GM19328 (cell line): ENCODE results near the gene TAGLN3.

Experiments
- ATAC-seq: cut with Tn5 transposase; IDR thresholded peaks from one replicate; pipeline ENCODE4 v1.9.1; 2021; ENCODE audit warnings: mild to moderate bottlenecking, moderate library complexity; ENCODE audit not compliant: unreplicated experiment

The TAGLN3 gene

GRCh38 chr3:111976254-111976653, 22.5 kb upstream of the TAGLN3 start:
- ATAC-seq = no peak

DNA sequence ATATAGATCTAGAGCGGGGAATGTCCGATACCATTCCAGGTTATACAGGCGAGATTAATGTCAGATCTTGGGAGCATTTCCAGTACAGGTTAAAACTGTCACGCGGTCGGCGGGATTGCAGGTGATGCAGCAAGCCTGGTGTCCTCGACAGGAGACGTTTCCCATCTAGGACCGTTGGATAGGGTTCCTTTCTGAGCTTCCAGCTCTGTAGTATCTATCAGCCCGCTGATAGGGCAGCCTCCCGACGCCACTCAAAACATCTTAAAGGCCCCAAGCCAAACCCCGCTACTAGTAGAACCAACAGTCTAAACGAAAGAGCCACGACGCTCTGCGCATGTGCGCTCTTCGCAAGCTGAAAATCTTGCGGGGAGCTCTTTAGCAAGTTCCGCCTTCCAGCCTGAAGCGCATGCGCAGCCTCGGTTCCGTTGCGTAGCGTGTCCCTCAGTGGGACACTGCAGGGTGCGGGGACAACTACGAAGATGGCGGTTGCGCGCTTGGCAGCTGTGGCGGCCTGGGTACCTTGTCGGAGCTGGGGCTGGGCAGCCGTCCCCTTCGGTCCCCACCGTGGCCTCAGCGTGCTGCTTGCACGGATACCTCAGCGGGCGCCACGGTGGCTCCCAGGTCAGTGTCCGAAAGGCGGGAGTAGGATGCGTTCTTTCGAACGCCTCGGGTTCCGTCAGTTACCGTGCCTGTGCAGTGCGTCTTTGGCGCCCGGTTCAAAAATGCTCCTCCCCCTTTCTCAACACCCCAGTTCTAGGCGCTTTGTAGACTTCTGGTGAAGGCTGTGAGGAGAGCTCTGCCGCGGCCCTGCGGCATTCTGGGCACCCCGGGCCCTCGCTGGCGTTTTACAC, 19.9 kb upstream of the TAGLN3 start, which contains the start of gene ABHD10:
TSS of gene ABHD10 (plus strand) at position 444 of the 851 bp plus-strand sequence. CDS start at position 480, 36 bp downstream.
- ATAC-seq = peak; percentile 95

DNA sequence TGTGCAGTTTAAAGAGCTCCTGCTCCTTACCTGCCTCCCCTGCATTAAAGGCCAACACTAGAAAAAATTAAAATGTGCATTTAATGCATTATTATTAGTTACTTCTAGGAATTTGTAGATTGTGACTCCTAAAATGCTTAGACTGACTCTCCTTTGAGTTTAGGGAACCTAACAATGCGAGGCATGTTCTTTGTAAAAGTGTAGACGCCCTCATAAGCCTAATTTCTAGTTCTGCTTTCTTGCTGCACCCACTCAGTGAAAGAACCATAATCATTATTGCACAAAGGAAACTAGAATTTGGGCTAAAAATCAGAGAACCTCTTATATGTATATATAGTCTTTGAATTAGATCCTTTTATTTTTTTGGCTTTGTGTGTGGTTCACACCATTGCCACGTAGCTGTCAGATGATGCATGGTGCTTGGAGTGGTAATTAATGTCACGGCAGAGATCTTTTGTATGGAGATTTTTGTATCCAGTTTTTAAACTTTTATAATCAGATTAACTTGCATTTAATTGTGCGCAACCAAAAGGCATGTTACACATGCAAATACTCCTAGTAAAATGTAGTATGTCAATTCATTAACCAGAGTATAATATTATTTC, 19.2 kb upstream of the TAGLN3 start:
- peak; percentile 32 for ATAC-seq

DNA sequence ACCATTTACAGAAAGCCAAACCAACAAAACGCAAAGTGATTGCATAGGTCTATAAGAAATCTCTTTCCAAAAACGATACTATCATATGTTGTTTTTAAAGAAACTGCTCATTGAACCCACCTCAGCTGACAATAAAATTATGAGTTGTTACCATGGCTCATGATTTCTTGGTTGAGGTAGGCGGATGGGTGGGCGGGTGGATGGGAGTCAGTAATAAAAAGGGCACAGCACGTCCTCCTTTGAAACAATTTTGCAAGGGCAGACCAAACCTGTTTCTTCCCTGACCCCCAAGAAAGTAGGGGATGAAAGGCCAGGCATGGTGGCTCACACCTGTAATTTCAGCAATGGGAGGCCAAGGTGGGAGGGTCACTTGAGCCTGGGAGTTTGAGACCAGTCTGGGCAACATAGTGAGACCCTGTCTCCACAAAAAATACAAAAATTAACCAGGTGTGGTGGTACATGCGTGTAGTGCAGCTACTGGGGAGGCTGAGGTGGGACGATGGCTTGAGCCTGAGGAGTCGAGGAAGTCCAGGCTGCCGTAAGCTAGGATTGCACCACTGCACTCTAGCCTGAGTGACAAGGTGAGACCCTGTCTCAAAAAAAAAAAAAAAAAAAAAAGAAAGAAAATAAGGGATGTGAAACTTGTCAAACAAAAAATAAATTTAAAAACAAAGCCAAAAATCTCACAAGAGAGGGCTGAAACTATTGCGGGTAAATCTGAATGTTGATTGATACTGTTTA, 17.8 kb upstream of the TAGLN3 start:
- ATAC-seq = no peak

DNA sequence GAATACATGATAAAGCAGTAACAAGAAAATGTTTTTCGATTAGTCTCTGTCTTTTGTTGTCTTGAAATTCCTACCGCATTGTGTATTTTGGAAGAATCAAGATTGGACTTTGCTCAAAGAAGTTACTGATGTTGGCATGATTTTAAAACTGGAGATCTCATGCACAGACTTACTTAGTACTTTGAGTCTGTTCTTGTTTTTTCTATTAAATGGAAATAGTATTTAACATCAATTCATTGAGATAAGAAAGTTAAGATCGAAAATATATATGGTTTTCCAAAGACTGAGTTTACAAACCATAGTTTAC, 17.3 kb upstream of the TAGLN3 start:
- no peak for ATAC-seq

GRCh38 chr3:111984636-111985298, 14.0 kb upstream of the TAGLN3 start:
- no peak for ATAC-seq

GRCh38 chr3:111986800-111987199, 11.9 kb upstream of the TAGLN3 start:
- no peak for ATAC-seq

- ATAC-seq = peak; percentile 87
Observed at GRCh38 chr3:111989061-111989678, 9.6 kb upstream of the TAGLN3 start.

DNA sequence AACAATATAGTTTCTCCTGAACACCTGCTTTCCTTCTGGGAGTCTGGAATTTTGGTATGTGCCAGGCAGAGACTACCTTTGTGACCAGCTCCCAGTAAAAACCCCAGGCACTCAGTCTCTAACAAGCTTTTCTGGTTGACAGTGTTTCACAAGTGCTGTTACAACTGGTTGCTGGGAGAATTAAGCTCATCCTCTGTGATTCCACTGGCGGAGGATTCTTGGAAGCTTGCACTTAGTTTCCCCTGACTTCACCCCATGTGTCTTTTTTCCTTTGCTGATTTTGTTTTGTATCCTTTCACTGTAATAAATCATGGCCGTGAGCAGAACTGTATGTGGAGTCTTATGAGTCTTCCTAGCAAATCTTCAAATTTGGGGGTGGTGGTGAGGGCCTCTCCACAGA, 5.7 kb upstream of the TAGLN3 start:
- ATAC-seq = no peak

- no peak for ATAC-seq
Observed at GRCh38 chr3:111999484-112000324, 982 bp downstream of the TAGLN3 start.

GRCh38 chr3:112000367-112000771, 1.6 kb downstream of the TAGLN3 start:
- ATAC-seq = no peak

GRCh38 chr3:112000966-112001365, 2.2 kb downstream of the TAGLN3 start:
- ATAC-seq = no peak

DNA sequence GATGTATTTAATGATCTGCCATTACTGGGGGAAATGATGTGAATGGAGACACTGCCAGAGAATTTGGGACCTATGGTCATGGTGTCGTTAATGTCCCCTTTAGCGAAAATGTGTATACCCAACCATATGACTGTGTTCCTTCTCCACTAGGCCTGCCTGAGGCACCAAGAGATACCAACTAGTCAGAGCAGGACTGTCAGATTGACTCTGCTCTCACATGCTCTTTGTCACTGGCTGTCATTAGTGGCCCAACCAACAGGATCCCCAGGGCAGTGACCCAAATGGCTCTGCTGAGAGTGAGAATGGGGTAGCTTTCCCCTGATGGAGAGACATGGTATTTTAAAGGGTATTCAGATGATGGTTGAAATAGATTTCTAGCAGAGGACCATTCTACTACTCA, 2.8 kb downstream of the TAGLN3 start:
- ATAC-seq = no peak

- no peak for ATAC-seq
Observed at GRCh38 chr3:112002096-112002971, 3.6 kb downstream of the TAGLN3 start.

- no peak for ATAC-seq
Observed at GRCh38 chr3:112003321-112004080, 4.8 kb downstream of the TAGLN3 start.

- ATAC-seq = no peak
Observed at GRCh38 chr3:112004187-112004586, 5.5 kb downstream of the TAGLN3 start.

DNA sequence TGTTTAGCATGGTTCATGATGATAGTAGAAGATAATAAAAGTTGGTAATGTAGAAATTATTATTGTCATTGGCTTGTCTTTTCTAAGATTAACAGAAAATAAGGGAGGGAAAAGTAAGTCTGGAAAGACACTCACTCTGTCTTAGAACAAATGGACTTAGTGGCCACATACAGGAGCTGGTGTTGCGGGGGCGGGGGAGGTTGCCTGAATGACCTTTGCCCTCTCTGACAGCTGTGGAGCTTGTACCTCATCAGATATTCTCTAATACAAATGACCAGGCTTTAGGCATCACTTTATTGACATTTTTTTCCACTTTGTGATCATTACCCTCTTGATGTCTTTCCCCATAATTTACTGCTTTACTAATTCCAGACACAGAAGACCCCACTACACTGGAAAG, 5.9 kb downstream of the TAGLN3 start:
- ATAC-seq = no peak

DNA sequence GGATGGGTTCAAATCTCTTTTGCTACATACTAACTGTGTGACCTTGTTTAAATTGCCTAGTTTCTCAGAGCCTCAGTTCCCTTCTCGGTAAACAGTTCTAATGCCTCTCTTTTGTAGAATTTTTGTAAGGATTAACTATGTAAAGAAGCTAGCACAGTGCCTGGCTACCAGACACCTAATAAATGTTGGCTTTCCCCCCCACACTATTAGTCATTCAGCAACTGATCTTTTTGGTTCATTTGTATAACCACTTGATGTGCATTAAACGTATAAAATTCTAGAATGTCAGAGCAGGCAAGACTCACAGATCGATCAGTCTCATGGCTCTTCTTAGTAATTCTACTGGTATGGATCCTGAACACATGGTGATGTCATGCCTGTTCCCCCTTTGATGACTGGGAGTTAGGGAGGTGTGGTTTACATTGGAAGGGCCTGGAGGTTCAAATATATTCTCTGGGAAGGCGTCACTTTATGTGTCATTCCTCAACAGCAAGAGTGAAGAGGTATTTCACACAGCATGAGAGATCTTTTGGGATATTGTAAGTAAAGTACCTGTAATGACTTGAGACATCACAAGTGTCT, 6.5 kb downstream of the TAGLN3 start:
- ATAC-seq = no peak
